Stimulated activated CD8-positive, alpha-beta memory T cell treated with anti-CD3 and anti-CD28 coated beads, Interleukin-7, amount 100 ng/mL, for 48 hours (primary cell): ENCODE data around the gene AGBL3.

ENCODE experiments used
- DNase-seq, 2 donors: peaks; one replicate each; pipeline ENCODE4 v3.0.0-alpha.2; 2020; ENCODE audit warnings: low read depth in 1 of 2; ENCODE audit errors: extremely low read depth in 1 of 2

The AGBL3 gene

DNA sequence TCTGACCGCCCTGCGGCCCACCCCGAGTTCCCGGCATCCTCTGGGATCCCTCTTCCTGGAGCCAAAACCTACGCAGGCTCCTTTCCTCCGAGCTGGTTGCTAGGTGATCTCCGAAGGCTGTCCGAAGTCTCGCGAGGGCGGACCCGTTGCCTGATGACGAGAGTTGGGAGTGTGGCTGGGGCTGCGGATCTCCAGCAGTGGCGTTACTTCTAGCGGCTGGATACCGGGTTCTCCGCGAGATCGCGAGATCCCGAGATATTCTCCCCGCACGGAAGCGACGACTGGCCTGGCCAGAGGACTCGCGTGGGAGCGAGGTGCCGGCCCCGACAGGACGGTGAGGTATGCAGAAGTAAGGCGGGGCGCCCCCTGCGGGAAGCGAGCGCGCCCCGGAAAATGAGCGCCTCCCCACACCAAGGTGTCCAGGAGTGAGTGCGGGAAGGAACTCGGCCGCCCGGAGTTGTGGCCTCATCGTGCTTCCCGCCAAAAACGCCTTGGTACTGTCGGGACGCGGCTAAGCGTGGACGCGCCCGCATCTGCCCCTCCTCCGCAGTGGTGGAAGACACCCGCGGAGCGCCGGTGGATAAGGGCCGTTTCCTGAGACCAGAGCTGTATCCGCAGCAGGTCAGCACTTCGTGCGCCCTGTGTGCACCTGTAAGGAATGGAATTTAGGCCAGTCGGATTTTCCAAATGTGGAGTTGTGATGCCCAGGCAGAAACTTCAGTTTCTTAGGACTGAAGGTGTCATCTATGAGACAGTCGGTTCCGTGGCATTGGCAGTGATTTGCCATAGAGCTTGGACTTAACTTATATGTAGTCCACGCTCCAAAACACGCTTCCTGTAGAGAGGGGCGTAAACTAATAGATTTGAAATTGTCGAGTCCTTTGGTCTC lies at the start of gene AGBL3:
AGBL3 (plus strand) TSS at position 146 of the 889 bp plus-strand sequence. CDS start 1,426 bp downstream, outside the sequence.
- DNase-seq: peak; percentile 78 to 86

DNA sequence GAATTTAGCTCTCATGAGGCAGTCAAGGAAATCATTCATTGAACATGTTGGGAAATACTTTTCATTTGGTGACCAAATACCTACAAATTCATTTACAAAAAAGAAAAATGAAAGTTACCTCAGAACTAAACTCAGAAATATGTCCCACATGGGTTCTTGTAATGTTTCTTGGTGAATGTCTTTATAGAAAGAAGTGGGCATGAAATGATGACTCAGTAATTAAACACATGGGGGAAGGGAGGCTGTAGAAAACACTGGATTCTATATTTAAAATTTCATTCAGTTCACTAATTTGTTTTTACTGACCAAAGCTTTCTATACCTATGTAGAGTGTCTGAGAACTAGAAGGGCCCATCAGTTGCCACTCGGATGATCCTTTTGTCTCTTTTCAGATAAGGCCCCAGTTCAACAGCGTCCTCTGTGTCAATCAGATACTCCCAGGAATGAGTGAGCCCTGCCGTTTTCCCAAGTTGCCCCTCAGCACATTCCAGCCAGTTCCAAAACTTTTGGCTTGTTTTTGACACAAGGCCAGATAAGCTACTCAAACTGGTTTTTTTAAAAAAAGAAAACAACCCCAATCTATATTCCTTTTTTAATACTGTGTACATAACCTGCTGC lies 49.3 kb upstream of the AGBL3 start:
- DNase-seq: no peak

DNA sequence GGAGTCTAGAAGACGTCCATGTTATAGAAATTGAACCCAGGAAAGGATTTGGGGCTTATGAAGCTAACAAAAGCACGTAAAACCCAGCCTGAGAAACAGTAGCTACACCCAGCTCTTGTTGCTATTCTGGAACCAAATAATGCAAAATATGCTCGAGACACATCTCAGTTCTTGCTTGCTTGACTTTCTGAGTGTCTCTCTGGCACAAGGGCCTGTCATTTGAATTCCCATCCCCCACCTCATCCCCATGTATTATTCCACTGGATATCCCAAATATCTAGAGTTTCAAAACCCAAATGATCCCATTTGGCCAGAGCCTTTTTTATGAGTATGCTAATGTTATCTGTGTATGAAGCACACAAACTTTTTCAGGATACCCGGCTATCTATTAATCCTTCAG lies 48.2 kb upstream of the AGBL3 start:
- DNase-seq: no peak

DNA sequence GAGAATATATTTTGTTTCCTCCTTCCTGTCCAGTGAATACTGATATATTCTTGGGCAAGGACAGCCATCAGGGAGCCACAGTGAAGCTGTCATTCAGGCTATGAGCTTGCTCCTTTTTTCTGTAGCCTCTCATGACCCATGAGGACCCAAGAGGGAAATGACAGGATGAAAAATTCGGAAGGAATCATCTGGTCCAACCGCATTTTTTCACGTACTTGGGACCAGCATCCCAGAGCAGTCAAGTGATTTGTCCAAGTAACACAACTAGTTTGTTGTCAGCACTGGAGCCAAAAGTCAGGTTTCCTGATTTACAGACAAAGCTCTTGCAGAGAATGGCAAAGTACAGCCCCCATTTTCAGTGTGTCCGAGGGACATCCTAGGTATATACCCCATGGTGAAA lies 47.2 kb upstream of the AGBL3 start:
- DNase-seq: no peak

DNA sequence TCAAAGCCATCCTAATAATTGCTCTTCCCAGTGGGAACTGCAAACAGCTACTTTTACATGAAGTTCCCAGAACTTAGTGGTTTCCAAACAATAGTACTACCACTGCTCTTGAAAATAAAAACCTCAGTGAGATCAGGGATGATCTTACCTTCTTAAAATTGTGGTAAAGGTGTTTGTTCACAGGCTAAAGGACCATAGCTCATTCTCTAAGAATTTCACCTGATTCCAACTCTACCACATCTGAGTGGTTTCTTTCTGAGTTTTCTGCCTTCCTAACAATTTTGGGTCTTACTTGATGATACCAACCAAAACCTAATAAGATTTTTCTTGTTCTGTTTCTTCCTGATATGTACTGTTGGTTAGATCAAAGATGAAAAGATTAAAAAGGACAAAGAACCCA lies 45.6 kb upstream of the AGBL3 start:
- no peak for DNase-seq

DNA sequence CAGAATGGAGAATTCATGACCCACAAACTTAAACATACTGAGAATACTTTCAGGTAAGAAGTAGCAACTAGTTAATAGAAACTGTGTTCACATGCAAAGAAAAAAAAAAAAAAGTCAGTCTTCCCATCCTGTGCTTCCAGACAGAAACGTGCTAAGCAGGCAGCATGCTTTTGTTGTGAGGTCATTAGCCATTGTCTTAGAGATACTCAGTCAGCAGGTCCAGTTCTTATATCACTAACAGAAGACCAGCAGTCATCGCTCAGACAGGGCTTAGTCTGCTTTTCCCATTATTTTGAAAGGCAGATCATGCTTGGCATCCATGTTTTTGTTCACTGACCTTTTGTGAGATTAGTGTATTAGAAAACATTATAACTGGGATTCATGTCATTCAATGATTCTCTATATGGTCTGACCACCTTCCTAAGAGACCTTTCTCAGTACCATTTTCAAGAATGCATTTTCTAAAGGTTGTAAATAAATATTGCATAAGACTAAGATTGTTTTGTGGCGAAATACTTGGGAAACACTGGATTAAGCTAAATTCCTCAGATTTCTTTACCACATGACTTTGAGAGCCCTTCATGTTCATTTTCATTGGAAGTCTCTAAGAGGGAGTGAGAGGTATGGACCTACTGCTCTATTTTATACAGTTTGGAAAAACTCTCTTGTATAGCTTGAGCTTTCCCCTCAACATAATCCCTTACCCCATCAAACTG lies 45.0 kb upstream of the AGBL3 start:
- no peak for DNase-seq

DNA sequence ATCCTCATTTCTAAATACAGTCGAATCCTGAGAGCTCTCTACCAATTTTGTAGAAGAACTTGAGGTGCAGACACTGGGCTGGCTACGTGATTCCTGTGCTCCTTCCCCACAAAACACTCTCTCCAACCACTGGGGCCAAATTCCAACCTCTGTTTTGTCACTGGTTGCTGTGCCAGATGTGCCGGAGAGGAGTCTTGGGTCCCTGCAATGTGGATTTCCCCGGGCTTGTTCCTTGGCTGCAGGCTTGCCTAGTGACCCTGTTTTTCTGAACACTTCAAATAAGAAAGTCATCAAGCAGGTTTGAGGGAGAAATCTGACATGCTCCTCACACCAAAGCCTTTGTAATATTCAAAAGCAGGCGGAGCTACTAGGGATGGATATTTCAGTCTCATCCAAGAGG lies 44.4 kb upstream of the AGBL3 start:
- DNase-seq: no peak

DNA sequence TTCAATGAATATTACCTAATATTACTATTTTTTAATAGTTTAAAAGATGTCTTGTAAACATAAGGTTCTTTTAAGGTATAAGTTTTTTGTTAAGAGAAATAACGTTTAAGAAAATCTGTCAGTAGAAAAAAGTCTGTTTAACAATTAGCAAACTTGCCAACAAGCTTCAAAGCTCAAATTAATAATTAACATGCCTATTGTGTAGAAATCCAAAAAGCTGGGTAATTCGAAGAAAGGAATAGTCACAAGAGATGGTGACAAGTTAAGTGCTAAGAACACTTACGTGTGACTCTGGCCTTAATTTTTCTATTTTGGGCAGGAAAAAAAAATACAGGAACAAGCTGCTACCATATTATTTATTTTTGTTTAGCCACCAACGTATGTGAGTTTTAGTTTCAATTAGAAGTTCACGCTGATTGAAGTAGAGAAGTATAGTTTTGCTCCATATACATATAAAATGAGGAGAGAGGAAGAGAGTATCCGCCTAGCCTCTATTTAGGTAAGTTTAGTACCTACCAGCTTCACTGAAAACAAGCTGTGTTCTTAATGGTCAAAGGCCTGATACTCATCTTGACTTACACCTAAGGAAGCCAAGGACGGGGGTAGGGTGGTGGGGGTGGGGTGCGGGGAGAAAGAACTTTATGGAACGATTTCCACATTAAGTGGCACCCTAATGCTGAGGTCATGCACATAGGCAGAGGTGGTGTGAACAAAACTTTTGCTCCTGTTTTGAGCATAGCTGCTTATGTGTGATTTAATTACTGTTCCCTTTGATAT lies 43.4 kb upstream of the AGBL3 start:
- no peak for DNase-seq

DNA sequence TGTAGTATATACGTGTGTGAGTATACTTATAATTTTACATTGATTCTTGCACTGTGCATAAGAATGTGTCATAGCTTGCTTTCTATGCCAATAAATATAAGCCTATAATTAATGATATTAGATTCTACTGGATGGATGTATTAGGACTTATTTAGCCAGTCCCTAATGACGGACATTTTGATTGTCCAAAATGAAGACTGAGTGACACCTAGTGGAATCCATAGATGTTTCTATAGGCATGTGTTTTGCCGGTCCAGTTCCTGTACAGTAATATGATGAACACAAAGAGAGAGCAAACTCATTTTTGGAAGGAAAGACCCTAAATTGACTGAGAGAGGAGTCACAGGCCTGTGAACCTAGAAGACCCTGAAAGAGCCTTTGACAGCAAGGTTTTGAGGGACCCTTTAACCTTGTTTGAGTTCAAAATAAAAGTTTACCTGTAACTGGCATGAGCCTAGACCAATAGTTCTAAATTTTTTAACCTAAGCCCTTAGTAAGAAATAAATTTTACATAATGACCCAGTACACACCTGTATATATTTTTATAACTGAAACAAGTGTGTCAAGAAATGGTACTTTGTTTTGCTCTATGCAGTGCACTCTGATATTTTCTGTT lies 42.4 kb upstream of the AGBL3 start:
- DNase-seq: no peak

DNA sequence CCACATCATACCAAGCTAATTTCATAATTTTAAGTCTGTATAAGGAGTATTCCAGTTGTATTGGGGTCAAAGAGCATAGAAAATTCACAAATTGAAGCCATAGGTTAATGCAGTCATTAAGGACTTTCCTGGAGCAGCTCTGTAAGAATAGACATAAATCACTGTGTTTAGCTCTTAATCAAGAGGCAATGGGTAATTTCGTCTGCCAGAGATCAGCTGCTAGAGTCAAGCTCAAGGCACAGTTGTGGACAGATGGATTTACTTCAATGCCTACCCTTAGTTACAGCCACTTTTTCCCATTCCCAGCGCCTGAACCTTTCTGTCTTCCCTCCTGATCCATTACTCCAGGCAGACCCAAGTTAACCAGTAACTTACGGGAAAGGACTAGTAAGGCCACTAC lies 40.6 kb upstream of the AGBL3 start:
- DNase-seq: no peak

DNA sequence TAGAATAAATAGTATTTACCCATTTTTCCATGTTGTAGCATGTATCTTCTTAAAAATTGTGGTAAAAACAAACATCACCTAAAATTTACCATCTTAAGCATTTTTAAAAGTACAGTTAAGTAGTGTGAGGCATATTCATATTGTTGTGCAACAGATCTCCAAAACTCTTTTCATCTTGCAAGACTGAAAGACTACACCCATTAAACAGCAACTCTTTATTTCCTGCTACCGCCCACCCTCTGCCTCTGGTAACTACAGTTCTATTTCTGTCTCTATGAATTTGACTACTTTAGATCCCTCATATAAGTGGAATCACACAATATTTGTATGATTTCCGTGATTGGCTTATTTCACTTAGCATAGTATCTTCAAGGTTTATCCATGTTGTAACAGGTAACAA lies 40.0 kb upstream of the AGBL3 start:
- DNase-seq: no peak

DNA sequence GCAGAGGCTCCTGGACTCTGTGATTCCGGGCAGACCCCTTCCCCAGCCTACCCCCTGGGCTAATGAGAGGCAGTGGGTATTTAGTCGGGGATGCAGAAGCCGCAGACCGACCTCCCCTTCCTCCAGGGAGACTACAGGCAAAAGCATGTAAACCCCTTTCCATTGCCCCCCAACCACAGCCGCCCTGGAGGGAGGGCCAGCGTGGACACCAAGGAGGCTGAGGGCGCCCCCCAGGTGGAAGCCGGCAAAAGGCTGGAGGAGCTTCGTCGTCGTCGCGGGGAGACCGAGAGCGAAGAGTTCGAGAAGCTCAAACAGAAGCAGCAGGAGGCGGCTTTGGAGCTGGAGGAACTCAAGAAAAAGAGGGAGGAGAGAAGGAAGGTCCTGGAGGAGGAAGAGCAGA lies 39.0 kb upstream of the AGBL3 start:
- DNase-seq: no peak

DNA sequence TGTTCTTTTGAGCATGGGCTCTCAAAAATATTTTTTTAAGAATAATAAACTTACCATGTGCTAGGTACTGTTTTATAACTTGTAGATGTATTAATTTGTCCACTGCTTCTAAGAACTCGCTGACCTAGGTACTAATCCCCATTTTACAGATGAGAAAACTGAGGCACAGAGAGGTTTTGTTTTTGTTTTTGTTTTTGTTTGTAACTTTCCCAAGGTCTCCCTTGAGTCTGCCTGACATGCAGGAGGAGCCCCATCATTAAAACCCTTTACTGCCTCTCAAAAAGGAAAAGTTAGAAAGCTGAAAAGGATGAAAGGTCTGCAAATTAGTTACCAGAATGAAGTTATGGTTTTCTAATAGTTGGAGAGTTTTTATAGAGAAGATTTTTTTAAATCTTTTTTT lies 38.5 kb upstream of the AGBL3 start:
- no peak for DNase-seq

DNA sequence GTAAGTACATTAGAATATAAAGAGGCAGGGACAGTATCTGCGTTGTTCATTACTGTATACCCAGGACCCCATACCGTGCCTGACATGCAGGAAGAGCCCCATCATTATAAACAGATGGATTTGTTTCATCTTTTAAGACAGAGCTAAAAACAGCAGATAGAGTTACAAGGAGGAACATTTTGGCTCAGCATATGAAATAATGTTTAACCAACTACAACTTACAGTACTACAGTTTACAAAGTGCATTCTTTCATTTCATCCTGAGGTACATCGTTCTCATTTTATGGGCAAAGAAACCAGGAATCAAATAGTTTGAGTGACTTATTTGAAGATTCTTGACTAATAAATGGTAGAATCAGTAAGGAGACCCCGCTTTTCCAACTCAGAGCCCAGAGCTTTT lies 38.1 kb upstream of the AGBL3 start:
- no peak for DNase-seq

DNA sequence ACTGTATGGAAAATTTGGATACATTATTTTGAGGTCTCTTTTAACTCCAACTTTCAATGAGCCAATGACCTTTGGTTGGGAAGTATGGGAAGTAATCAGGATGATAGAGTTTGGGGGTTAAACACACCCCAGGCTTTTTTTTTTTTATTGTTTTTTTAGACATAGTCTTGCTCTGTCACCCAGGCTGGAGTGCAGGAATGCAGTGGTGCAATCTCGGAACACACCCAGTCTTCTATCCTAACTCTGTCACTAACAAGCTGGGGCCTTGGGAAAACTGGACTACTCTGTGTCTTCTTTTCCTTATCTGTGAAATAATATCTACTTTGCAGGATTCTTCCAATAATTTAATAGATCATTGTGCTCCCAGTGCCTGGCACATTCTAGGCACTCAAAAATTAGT lies 37.6 kb upstream of the AGBL3 start:
- DNase-seq: no peak

DNA sequence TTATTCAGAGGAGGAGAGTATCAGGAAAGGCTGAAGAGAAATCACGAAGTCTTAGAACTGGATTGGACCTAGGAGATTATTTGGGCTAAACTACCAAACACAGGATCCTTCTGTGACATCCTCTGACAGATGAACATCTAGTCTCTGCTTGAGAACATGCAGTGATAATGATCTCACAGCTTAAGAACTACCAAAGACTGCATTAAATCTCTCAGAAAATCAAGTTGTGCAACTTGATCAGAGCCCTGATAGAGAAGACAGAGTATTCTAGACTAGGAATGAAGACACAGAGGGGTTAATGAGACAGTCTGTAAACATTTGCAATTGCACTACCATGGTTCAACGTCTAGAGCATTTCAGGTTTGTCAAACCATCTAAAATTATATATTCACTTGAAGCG lies 37.1 kb upstream of the AGBL3 start:
- DNase-seq: no peak

DNA sequence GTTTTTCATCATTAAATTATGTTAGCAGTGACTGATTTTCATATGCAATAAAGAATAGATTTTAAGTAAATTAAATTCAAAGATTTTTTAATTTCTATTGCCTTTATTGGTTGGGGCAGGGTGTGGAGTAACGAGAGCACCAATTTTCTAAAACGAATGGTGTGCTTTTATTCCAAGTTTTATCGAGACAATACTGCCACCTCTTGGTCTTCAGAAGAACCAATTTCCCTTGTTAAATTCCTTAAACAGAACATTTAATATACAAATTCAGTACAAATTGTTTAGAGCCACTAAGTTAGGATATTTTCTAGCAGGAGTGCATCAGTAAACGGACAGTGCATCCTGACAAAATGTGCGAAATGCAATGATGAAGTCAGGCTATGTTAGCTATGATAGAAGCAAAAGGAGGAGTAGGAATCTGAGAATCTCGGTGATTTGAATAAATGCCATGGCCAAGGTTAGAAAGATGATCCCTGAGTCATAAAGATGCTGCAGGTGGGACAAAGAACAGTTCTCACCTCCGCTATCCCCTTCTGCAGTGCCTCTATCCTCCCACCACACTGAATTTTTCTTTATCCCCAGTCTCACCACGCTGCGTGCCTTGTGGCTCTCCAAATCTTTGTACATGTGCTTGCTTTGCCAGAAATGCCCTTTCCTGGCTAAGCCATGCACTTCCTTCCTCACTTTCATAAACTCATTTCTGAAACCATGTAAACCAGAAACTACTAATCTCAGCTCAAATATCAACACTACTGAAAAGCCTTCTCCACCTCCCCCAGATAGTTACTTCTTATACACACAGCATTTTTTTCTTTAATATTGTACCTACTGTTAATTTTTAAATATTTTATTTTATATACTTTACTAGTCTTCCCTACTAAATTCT lies 31.9 kb upstream of the AGBL3 start:
- no peak for DNase-seq

DNA sequence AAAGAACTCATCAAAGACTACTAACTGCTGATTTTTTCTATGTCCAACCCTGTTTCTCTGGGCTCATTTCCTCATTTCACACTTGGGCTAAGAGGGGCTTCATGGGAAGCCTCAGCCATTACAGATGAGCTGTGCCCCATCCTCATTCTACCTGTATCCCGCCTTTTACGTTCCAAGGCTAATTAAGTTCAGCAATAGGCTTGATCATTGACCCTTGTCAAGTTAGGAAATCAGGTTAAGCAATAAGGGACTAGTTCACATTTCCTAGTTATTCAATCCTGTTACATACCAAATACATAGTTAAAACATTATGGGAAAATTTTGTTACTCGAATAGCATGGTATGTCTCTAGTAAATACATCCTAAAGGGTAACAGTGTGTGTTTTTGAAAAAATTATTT lies 29.3 kb upstream of the AGBL3 start:
- DNase-seq: no peak

DNA sequence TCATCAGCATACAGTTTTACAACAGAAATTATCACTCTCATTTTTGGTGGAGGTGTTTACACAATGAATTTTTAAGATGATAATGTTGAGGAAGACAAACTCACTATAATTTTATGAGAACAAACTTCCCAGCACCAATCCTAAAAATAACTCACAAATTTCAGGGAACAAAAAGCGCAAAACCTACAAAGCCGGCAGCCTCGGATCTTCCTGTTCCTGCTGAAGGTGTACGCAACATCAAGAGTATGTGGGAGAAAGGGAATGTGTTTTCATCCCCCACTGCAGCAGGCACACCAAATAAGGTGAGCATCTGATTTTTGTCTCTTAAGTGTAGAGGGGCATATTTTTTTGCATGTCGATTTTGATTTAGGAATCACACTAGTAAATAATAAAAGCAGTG lies 26.5 kb upstream of the AGBL3 start:
- DNase-seq: no peak
